ENCODE results near the gene COL11A2.

Gene COL11A2

DNA sequence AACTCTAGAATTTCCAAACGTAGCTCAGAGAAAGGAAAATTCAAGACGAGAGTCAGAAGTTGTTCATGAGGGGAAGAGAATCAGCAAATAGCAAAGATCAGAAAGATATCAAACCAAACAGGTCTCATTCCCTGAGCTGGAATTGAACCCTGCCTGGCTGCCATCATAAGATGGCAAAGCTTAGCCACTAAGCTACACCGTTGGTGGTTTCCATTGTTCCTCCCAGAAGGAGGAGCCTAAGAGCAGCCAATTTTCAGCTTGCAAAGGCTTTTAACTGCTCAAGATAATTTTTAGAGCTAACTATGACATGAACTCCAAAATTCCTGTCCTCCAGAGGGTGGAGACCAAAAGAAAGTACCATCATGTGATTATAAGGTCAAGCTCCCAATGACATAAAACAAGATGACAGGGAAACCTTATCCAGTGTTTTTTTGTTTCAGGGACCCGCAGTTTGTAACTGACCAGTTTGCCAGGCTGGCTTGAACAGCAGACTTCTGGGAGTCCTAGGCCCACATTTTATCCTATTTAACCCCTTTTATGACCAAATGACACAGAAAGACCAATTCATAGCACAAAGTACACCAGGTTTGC lies 55.9 kb downstream of the COL11A2 start:
- TF ChIP-seq, protein P1, sequence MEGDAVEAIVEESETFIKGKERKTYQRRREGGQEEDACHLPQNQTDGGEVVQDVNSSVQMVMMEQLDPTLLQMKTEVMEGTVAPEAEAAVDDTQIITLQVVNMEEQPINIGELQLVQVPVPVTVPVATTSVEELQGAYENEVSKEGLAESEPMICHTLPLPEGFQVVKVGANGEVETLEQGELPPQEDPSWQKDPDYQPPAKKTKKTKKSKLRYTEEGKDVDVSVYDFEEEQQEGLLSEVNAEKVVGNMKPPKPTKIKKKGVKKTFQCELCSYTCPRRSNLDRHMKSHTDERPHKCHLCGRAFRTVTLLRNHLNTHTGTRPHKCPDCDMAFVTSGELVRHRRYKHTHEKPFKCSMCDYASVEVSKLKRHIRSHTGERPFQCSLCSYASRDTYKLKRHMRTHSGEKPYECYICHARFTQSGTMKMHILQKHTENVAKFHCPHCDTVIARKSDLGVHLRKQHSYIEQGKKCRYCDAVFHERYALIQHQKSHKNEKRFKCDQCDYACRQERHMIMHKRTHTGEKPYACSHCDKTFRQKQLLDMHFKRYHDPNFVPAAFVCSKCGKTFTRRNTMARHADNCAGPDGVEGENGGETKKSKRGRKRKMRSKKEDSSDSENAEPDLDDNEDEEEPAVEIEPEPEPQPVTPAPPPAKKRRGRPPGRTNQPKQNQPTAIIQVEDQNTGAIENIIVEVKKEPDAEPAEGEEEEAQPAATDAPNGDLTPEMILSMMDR (IDR thresholded peaks at IDR 0.05; ENCODE audit: borderline replicate concordance, insufficient read depth, low read depth, low read length) = no peak
- no peak overlapping the region for H3K4me3 ChIP-seq (ENCODE audit: low read depth, low read length)

DNA sequence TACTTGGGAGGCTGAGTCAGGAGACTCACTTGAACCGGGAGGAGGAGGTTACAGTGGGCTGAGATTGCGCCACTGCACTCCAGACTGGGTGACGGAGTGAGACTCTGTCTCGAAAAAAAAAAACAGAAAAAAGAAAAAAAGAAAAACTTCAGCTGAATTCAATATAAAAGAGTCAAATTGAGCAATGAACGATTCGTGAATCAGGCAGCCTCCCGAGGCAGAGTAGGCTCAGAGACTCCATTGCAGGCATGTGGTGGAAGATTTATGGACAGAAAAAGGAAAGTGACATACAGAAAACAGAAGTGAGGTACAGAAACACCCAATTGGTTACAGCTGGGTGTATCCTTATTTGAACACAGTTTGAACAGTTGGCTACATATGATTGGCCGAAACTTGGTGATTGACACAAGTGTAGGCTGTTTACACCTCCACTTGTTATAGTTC lies 60.2 kb downstream of the COL11A2 start:
- no peak overlapping the region for H3K4me3 ChIP-seq (ENCODE audit: low read depth, low read length)
- TF ChIP-seq, protein P1 (IDR thresholded peaks at IDR 0.05; ENCODE audit: borderline replicate concordance, insufficient read depth, low read depth, low read length) = no peak

DNA sequence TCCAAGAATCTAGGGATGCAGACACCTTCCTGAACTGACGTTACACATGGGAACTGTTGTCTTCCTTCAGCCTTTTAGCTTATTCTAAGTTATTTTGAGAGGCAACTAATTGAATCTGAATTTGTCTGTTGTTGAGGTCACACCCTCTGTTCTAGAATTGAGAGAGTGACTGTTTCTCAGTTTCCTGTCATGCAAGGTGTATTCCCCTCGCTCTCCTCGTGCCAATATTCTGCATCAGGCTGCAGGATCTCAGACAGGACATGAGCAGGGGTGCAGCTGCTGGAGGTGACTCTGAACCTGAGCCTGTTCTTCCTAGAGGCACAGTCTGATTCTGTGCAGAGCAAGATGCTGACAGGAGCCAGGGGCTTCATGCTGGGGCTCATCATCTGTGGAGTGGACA lies 63.9 kb downstream of the COL11A2 start:
- TF ChIP-seq, protein P1 (IDR thresholded peaks at IDR 0.05; ENCODE audit: borderline replicate concordance, insufficient read depth, low read depth, low read length) = no peak
- no peak overlapping the region for H3K4me3 ChIP-seq (ENCODE audit: low read depth, low read length)

DNA sequence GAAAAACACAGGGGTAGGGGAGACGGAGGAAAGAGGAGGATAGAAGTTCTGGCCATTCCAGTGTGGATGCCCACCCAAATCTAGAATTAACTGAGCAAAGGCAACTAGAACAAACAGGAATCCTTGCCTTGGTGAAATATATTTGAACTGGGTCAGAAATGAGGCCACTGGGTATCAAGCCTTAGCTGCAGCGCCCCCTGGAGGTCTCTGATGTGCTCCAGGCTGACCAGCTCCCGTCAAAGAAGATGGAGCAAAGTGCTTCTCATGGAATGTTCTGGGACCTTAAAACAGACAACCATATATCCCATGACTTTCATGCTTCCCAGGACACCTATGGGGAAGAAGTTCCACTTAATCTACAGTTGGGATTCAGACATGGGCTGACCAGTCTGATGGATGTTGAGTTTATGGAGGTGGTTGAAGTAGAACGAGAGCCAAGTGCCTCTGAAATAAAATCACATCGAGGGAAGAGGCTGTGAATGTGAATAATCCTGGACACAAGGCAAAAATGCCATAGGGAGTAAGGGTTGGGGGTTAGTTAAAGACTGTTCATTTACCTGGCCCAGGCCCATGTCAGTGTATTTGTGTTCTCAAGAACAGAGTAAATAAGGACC lies 66.1 kb downstream of the COL11A2 start:
- TF ChIP-seq, protein P1 (IDR thresholded peaks at IDR 0.05; ENCODE audit: borderline replicate concordance, insufficient read depth, low read depth, low read length) = peak; percentile 67

DNA sequence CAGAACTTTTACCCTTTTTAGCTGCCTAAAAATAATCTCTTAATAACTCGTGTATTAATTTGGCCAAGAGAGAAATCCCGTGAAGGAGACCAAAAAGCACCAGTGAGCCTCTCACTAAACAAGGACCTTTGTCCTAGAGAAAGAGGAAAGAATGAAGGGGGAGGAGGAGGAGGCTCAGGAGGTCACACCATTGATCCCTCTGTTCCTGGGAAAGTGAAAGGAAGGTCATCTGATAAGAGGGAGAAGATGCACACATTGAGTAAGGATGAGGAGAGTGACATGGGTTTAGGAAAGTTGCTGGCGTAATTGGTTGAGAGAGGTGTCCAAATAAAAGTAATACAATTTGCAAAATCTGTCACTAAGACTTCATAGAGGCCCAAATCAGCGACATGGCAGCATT lies 67.3 kb downstream of the COL11A2 start:
- TF ChIP-seq, protein P1 (IDR thresholded peaks at IDR 0.05; ENCODE audit: borderline replicate concordance, insufficient read depth, low read depth, low read length) = no peak
- no peak overlapping the region for H3K4me3 ChIP-seq (ENCODE audit: low read depth, low read length)

More for the DNA sequence above, 66.1 kb downstream of the COL11A2 start:
- no peak overlapping the region for H3K4me3 ChIP-seq (ENCODE audit: low read depth, low read length)

DNA sequence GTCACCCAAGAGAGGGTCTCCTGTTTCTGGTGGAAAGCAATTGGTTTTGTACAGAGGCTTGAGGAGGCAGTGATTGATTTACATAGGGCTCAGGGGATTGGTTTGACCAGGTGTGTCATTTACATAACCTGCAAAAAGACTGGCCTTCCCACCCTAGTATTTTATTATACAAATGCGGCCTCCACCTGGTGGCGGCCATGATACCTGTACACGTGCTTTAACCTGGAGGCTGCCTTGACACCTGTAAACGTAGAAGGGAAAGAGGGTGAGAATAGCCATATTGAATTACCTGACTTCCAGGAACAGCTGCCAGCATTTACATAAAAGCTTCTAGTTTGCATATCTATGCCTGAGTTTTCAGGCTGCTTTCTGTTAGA lies 67.8 kb downstream of the COL11A2 start:
- no peak overlapping the region for H3K4me3 ChIP-seq (ENCODE audit: low read depth, low read length)
- TF ChIP-seq, protein P1 (IDR thresholded peaks at IDR 0.05; ENCODE audit: borderline replicate concordance, insufficient read depth, low read depth, low read length) = no peak
